GM13976 (cell line): ENCODE results near the gene TUB.

Source experiments
- DNase-seq: peaks from one replicate; pipeline ENCODE4 v3.0.0; 2012; ENCODE audit warnings: low spot score
- CTCF ChIP-seq: IDR thresholded peaks from 2 replicates; pipeline ENCODE4 v1.5.1; 2012; ENCODE audit warnings: borderline replicate concordance, mild to moderate bottlenecking; ENCODE audit not compliant: insufficient read depth; ENCODE audit errors: extremely low read depth, missing control alignments, control extremely low read depth
- in situ Hi-C: fragments of 300-500 bp; cut with MboI; formaldehyde crosslinking; loops from one replicate; pipeline ENCODE4 v1.12.0; 2022; ENCODE audit warnings: low sequenced_read_pairs, mixed read lengths, inconsistent platforms; ENCODE audit not compliant: unreplicated experiment

The TUB gene

GRCh38 chr11:8080674-8081590 is at the start of gene TUB:
Gene TUB, plus strand, starts transcription at chr11:8081211. Its CDS starts 300 bp downstream, at chr11:8081511.
- in situ Hi-C loops = no loop called here
- no peak for TF ChIP-seq CTCF
- DNase-seq = peak; percentile 50

- in situ Hi-C loops = no loop called here
- no peak for TF ChIP-seq CTCF
- no peak for DNase-seq
Observed at GRCh38 chr11:8031248-8032115, 49.5 kb upstream of the TUB start.

GRCh38 chr11:8032122-8032521 is 48.9 kb upstream of the TUB start:
- TF ChIP-seq CTCF = no peak
- in situ Hi-C loops = no loop called here
- DNase-seq = no peak

GRCh38 chr11:8032576-8033304 is 48.3 kb upstream of the TUB start:
- no peak for TF ChIP-seq CTCF
- in situ Hi-C loops = no loop called here
- DNase-seq = no peak

GRCh38 chr11:8033305-8034105 is 47.5 kb upstream of the TUB start:
- peak; percentile 86 for TF ChIP-seq CTCF
- in situ Hi-C loops = no loop called here
- peak; percentile 89 for DNase-seq
